ENCODE measurements around the gene CCDC174.

Gene CCDC174

DNA sequence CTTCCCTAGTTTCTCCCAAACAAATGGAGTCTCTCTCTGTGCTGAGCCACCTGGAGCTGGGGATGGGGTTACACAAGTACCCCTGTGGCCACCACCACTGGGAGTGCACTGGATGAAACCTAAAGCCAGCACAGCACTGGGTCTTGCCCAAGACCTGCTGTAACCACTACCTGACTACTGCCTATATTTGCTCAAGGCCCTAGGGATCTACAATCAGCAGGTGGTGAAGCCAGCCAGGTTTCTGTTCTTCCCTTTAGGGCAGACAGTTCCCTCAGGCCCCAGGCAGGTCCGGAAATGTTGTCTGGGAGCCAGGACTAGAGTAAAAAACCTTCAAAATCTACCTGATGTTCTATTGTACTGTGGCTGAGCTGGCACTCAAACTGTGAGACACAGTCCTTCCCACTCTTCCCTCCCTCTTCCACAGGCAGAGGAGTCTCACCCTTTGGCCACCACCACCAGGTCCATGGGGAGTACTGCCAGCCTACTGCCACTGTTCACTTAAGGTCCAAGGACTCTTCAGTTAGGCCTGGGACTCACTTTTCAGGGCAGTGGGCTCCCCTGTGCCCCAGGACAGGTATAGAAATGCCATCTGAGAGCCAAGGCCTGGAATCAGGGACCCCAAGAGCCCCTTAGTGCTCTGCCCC lies 47.2 kb downstream of the CCDC174 start:
- in situ Hi-C loops (cut with HindIII; ENCODE audit: low sequenced_read_pairs) = no loop called here

DNA sequence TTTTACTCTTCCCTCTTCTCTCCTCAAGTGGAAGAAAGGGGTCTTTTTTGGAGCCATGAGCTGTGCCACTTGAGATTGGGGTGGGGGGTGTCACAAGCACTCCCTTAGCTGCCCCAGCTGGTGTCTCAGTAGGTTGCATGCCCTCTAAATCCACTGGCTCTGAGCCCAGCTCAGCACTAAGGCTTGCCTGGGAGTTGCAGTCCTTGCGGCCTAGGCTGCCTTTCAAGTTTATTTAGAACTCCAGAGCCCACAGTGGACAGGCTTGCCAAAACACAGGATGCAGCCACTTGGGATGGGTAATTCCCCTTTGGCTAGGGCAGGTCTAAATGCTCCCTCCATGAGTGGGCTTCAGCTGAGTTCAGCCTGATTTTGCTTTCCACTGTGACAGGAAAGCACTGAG lies 48.1 kb downstream of the CCDC174 start:
- in situ Hi-C loops (cut with HindIII; ENCODE audit: low sequenced_read_pairs) = no loop called here

DNA sequence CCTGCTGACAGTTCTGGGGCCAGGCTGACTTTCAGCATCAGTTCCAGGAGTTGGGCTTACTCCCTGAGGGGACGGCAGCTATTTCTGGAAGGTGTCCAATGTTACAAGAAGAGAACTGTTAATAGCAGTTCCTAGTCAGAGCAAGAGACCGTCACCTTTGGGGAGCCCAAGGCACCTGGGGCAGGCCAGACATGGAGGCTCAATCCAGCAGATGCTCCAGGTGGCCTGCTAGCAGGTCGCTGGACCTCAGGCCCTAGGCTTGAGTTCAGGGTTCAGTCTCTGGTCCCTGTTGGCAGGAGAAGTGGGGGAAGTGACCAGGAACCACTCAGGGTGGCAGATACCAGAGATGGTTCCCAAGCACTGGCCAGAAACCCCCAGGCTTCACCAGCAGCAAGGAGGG lies 49.3 kb downstream of the CCDC174 start:
- in situ Hi-C loops (cut with HindIII; ENCODE audit: low sequenced_read_pairs) = no loop called here

DNA sequence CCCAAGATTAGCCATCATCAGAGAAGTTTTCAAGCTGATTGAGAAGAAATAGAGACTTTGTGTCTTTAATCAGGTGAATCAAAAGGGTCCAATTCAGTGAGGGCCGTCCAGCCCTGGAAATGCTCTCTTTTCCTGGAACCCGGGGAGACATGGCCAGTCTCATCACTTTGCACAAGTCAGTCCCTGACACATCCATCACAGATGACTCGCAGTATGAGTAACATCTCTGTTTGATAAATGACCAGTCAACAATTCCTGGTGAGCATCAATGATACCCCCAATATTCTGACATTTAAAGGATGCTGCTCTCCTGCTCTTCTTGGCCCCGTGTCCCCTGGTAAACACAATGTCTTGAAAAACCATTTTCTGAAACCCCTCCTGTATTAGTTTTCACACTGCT lies 50.1 kb downstream of the CCDC174 start:
- in situ Hi-C loops (cut with HindIII; ENCODE audit: low sequenced_read_pairs) = no loop called here

DNA sequence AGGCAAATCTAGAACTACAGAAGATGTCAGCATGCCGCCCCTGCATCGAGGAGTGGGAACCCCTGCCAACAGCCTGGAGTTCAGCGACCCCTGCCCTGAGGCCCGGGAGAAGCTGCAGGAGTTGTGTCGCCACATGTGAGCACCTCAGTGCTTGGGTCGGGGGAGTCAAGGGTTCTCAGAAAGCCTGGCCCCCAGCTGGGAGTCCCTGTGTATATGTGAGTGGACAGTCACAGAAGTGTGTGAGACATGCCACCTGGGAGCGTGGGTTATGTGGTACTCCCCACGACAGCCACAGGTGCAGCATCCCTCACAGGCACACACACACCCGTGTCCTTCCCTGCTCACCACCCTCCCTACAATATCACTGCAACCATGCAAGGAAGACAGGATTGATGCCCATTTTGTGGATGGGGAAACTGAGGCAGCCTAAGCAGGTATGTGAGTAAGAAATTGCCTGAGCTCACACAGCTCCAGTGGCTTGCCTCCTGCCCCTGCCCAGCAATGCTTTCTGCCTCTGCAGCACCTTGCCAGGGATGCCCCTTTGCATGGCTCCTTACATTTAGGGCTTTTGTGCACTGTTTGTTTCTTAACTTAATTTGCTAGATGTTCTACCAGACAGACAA lies 51.7 kb downstream of the CCDC174 start:
- in situ Hi-C loops (cut with HindIII; ENCODE audit: low sequenced_read_pairs) = no loop called here

DNA sequence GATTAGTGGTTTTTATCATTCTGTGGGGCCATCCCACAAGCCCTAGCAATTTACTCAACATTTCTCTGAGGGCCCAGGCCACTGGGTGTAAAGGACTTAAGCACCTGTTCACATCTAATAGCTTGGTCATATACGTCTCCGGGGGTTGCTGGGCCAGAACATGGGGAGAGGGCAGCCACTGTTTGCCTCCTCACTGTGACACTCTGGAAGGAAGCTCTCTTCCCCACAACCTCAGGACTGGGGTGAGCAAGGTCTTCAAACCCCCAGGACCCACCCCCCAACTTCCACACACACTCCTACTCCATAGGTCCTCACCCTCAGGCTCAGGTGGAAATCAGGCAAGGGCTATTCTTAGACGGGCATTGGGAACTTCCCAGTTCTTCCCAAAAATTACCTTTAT lies 52.2 kb downstream of the CCDC174 start:
- in situ Hi-C loops (cut with HindIII; ENCODE audit: low sequenced_read_pairs) = no loop called here

DNA sequence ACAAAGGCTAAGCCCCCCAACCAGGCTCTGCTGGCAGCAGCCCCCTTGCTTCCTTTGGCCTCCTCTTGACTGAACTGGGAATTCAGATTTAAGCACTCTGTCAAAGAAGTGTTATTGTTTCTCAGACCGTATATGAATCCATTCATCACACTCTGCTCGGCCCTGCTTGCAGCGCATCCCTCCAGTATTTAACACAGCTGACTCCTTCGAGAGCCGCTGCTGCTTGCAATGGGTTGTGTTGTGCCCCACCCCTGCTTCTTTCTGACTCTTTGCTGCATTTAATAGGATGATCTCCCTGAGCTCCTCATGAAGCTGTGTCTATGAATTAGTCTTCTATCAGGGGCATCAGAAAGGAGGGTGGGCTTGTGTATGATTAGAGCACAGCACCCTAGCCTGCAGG lies 54.5 kb downstream of the CCDC174 start:
- in situ Hi-C loops (cut with HindIII; ENCODE audit: low sequenced_read_pairs) = no loop called here

DNA sequence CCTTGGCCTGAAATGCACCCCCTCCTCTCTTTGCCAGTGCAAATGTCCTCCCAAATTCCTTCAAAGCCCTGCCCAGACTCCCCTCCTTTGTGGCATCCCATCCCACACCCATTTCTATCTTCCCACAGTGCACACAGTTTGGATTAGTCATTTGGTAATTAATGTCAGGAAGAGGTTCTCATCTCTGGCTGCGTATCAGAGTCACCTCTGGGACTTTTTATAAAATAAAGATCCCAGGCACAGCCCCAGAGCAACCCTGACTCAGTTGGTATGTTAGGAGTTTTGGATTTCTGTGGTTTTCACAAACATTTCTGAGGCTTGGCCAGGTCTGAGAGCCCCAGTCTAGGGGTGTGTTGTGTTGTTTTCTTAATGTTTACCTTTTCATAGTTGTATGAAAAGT lies 65.0 kb downstream of the CCDC174 start:
- in situ Hi-C loops (cut with HindIII; ENCODE audit: low sequenced_read_pairs) = no loop called here

DNA sequence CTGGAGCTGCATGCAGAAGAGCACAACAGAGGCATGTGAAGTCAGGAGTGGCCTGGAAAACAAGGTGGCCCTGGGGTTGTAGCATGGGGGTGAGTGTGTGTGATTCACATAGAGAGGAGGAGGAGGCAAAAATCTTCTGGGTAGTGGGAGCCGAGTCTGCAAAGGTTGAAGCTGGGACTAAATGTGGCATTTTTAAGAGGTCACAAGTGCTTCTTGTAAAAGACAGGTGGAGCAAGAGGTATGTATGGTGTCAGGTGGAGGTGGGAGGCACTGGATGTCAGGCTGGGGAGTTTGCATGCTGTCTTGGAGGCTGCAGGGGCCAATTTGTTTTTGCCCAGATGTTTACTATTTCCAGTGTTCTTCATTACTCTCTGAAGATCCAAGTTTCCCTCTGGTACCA lies 65.7 kb downstream of the CCDC174 start:
- in situ Hi-C loops (cut with HindIII; ENCODE audit: low sequenced_read_pairs) = no loop called here

DNA sequence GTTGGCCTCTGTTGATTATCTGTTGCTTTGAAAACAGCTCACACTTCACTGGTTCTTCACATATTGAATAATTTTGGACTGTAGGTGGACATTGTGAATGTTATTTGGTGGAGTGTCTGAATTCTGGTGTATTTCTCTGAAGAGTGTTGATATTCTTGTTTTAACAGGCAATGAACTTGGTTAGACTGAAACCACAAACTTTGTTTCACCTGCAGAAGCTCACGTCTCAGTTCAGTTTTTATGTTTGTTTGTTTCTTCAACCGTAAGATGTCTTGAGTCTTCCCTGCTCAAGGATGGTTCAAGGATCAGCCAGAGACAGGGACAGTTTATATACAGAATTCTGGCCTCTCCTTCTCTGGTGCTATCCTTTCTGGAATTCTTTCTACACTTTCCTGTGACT lies 67.0 kb downstream of the CCDC174 start:
- in situ Hi-C loops (cut with HindIII; ENCODE audit: low sequenced_read_pairs) = no loop called here

DNA sequence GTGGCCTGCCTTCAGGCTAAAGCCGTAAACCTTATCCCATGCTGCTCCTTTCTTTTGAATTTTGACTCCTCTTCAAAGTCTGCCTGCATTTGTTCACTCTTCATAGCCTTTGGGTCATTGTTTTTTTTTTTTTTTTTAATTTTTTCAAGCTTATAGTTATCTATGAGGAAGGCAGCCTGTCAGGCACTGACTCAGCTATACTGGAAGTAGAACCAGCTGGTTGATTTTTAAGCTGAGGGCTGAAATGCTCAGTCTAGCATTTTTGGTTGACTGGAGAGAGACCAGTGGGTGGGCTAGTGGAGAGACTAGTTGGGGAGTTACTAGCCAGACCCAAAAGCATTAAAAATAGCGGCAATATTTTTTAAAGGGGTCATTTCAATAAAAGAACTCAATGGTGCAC lies 67.4 kb downstream of the CCDC174 start:
- in situ Hi-C loops (cut with HindIII; ENCODE audit: low sequenced_read_pairs) = no loop called here

DNA sequence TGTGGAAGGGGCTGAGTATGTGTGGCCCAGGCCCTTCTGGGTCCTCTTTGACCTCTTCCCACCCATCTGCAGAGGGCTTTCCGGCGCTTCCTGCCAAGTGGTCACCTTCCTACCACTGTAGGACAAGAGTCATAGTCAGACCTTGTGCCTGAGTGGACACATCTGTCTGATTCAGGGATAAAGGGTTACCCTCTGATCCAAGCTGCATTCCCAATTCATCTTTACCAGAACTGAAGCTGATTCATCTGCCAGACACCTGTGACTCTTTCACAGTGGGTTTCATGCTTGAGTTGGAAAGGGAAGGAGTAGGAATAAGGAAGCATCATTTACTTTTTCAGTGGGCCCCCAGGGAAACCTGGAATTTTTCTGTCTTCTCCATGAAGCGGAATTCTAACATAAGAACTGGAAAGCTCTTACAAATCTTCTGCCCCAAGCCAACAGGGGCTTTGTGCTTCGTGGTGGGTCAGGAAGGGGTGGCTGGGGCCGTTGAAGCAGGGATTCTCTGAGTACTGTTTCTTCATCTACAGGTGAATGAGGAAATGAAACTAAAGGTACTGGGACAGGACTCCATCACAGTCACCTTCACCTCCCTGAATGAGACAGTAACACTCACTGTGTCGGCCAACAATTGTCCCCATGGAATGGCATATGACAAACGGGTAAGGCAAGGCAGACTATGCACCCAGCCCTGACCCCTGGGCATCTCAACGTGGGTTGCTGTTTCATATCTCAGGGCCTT lies 69.7 kb downstream of the CCDC174 start:
- in situ Hi-C loops (cut with HindIII; ENCODE audit: low sequenced_read_pairs) = no loop called here

Measured in endothelial cell of hepatic sinusoid (primary cell).